Astrocyte of the cerebellum (primary cell): ENCODE data around the gene CNGB1.

ENCODE experiments used
- DNase-seq: peaks from one replicate; pipeline ENCODE4 v3.0.0-alpha.2; 2011; ENCODE audit warnings: low read depth
- H3K4me3 ChIP-seq: 2 replicates; pipeline ENCODE4 v1.5.1; 2011; ENCODE audit warnings: mild to moderate bottlenecking, low read depth, low read length, moderate library complexity
- in situ Hi-C: cut with HindIII; loops from 2 replicates; pipeline ENCODE4 v1.10.0; 2017; ENCODE audit warnings: low sequenced_read_pairs
- TF ChIP-seq, protein P1 (sequence below): IDR thresholded peaks from 2 replicates; pipeline ENCODE4 v1.5.1; 2012; ENCODE audit warnings: low read length, low read depth, moderate library complexity, mild to moderate bottlenecking; ENCODE audit errors: missing control alignments

CNGB1 gene

DNA sequence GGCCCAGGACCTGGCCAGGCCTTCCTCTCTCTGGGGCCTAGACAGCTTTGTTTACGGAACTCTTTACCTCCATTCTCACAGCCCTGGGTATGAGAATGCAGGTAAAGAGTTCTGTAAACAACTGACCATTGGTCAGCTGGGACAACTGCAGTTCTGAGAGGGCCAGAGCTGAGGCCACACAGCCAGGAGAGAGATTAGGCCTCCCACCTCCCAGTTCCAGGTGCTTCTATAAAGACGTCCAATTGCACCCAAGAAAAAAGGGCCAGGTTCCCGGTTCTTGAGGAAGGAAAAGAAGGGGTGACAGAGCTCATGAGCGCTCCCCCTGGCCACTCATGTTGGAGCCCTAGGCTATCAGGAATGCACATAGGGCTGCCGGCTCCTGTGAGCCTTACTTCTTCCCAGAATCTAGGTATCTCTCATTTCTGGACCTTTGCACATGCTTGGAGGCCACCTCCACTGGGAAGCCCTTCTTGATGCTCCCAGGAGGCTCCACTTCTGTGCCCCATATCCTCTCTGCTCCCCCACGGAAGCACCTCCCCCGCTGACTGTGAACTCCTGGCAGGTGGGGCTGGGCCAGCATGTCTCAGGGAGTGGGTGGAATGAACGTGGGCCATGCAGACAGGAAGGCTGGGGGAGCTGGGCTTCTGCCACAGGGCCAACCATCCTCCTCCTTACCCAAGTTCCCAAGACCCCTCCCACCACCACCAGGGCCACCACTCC is 13.1 kb downstream of the CNGB1 start:
- in situ Hi-C loops = no loop called here
- DNase-seq = no peak

DNA sequence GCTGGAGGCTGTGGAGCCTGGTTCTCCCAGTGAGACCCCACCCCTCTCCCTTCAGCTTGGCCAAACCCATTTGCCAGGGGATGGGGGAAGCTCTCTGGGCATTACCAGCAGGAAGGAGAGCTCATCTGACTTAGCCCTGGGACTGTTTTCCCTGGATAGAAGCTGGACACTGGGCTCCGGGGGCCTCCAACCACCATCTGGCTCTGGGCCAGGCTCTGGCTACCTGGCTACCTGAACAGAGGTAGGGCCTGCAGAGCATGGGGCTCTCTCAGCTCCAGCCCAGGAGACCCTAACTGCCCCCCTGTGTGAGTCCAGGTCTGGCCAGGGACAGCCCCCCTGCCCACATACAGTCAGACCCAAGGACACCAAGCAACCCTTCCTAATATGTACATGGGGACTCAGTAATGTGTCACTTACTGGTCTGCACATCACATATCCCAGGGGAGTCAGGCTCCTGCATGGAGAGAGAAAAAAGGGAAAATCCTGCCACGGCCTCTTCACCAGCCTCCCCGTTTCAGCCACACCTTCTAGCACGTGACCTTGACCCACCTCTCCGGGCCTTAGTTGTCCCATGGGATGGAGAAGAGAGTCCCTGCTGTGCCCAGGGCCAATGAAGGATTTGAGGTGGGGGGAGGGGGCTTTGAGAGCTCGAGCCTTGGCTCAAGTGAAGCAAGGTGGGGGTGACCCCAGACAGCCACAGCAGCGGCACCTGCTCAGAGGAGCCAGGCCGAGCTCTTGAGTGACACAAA is 13.8 kb downstream of the CNGB1 start:
- TF ChIP-seq, protein P1, sequence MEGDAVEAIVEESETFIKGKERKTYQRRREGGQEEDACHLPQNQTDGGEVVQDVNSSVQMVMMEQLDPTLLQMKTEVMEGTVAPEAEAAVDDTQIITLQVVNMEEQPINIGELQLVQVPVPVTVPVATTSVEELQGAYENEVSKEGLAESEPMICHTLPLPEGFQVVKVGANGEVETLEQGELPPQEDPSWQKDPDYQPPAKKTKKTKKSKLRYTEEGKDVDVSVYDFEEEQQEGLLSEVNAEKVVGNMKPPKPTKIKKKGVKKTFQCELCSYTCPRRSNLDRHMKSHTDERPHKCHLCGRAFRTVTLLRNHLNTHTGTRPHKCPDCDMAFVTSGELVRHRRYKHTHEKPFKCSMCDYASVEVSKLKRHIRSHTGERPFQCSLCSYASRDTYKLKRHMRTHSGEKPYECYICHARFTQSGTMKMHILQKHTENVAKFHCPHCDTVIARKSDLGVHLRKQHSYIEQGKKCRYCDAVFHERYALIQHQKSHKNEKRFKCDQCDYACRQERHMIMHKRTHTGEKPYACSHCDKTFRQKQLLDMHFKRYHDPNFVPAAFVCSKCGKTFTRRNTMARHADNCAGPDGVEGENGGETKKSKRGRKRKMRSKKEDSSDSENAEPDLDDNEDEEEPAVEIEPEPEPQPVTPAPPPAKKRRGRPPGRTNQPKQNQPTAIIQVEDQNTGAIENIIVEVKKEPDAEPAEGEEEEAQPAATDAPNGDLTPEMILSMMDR = no peak
- in situ Hi-C loops = no loop called here
- DNase-seq = no peak
- no peak overlapping the region for H3K4me3 ChIP-seq

More for the DNA sequence above, 13.1 kb downstream of the CNGB1 start:
- no peak overlapping the region for H3K4me3 ChIP-seq
- TF ChIP-seq, protein P1 = no peak

DNA sequence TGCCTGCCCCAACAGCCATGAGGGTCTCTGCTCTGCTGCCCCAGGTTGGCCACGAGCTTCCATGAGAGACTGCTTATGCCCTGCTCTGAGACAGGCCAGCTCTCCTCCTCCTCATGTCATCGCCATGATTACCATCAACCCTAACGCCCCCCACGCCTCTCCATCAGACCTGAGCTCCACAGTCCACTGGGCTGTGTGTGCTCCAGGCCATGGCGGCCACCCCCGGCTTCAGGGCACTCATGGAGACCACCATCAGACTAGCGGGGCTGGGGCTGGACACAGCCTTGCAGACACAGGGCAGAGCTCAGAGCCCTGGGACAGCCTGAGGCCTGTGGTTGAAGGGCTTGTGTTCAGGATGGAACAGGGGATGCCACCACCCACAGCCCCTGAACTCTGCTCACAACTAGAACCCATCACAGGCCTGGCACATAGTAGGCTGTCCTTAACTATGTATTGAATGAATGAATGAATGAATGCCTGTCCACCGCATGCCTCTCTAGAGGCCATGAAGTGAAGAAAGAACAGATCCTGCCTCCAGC is 14.6 kb downstream of the CNGB1 start:
- no peak for DNase-seq
- no peak overlapping the region for H3K4me3 ChIP-seq
- in situ Hi-C loops = no loop called here
- TF ChIP-seq, protein P1 = no peak

DNA sequence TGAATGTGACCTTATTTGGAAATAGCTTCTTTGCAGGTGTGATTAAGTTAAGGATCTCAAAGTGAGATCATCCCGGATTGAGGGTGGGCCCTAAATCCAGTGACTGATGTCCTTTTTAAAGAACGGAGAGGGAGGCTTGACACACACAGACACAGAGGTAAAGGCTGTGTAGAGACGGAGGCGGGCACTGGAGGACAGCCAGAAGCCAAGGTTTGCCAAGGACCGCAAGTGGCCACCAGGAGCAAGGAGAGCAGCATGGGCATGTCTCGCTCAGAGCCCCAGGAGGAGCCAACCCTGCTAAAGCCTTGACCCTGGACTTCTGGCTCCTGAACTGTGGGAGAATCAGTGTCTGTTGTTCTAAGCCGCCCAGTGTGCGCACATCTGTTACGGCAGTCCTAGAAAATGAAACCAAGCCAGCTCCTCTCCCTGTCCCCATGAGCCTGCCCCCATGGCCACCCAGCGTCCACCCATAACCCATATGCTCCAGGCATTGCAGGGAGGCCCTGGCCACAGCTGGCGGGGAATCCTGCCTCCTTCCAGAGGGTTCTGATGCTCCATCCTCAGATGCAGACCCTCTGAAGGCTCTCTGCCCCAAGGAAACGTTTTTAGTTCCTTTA is 15.2 kb downstream of the CNGB1 start:
- TF ChIP-seq, protein P1 = no peak
- in situ Hi-C loops = no loop called here
- H3K4me3 ChIP-seq = no peak overlapping the region
- no peak for DNase-seq

DNA sequence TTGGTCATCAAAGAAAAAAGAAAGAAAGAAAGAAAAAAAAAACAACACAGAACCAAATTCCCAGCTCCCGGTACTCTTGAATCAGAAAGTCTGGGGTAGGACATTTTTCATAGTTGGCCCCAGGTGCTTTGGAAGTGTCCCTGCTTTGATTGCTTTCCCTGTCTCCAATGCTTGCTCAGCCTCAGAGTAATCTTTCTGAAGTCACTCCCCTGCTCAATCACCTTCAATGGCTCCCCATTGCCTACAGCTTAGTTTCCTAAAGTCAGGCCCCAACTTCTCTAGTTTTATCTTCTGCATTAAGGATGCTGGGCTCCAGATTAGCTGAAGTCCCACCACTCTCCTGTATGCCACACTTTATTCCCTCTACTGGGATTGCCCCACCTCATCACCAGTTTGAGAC is 17.1 kb downstream of the CNGB1 start:
- DNase-seq = no peak
- no peak overlapping the region for H3K4me3 ChIP-seq
- in situ Hi-C loops = no loop called here
- TF ChIP-seq, protein P1 = no peak

DNA sequence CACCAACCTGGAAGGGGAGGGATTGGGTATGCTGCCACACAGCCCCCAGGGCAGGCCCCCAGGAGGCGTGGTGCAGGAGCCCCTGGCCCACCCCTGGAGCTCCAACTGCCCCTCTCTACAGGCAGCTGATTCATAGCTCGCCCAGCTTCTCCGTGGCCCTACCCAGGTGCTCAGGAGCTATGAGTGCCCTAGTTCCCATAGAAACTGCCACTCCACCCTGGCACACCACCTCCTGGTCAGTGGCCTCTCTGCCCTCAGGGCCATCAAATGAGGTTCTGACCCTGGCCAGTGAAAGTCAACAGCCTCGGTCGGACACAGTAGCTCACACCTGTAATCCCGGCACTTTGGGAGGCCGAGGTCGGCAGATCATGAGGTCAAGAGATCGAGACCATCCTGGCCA is 18.0 kb downstream of the CNGB1 start:
- TF ChIP-seq, protein P1 = no peak
- in situ Hi-C loops = no loop called here
- H3K4me3 ChIP-seq = no peak overlapping the region
- no peak for DNase-seq
